Measurements from ENCODE around the gene MARCOL. TPM values are rescaled to one million over a fixed set of nuclear protein-coding genes. Genes with fewer than 3 reads are reported as not detected.
"Not testable (repeated sequence)": the region's sequence is repeated elsewhere in the genome, so short reads cannot be mapped to it uniquely, and the experiment has no call there.

MARCOL gene
- polyA plus RNA-seq, 1 of the 3 experiments (the other 2 are of a cell fraction), result not detected

GRCh38 chr5:148275129-148275528, 36.8 kb downstream of the MARCOL start:
- H3K9me3 ChIP-seq, POLR2A ChIA-PET, H3K9ac ChIP-seq: not testable (repeated sequence)

GRCh38 chr5:148280893-148281292, 42.6 kb downstream of the MARCOL start:
- H3K79me2 ChIP-seq (ENCODE audit: insufficient read depth); H3K36me3 ChIP-seq (replicated peaks in 1 of 2; ENCODE audit: control insufficient read depth in 1 of 2, insufficient read depth in 2 of 2, low read length in 1 of 2); H2AFZ ChIP-seq (ENCODE audit: low read depth); H3K27me3 ChIP-seq (ENCODE audit: insufficient read depth); H3K9me2 ChIP-seq; H3F3A ChIP-seq (replicated peaks; ENCODE audit: insufficient read depth); H3K9ac ChIP-seq; POLR2A ChIA-PET; H3K4me1 ChIP-seq (ENCODE audit: control insufficient read depth in 1 of 2, insufficient read depth in 2 of 2, low read depth in 1 of 2, low read length in 1 of 2); H3K4me2 ChIP-seq; H3K9me3 ChIP-seq; H3K27ac ChIP-seq (ENCODE audit: low read depth in 2 of 2, low read length in 1 of 2); DNase-seq; H3K4me3 ChIP-seq (ENCODE audit: low read depth in 2 of 2, low read length in 1 of 2); H4K20me1 ChIP-seq (ENCODE audit: insufficient read depth): not testable (repeated sequence)
- WGBS (ENCODE audit: low lambda C conversion rate), result 13% methylated on average over 4 of the region's 5 CpGs
- CTCF ChIA-PET, result interaction anchor here (0.8 kb wide), 1 partner anchor 89 kb away, joined by 3 read pairs; no protein-coding TSS in a partner anchor

More at GRCh38 chr5:148275129-148275528, 36.8 kb downstream of the MARCOL start:
- H4K20me1 ChIP-seq (ENCODE audit: insufficient read depth); H3F3A ChIP-seq (replicated peaks; ENCODE audit: insufficient read depth); H3K27ac ChIP-seq (ENCODE audit: low read depth in 2 of 2, low read length in 1 of 2); H3K4me1 ChIP-seq (ENCODE audit: control insufficient read depth in 1 of 2, insufficient read depth in 2 of 2, low read depth in 1 of 2, low read length in 1 of 2); H3K27me3 ChIP-seq (ENCODE audit: insufficient read depth); H3K9me2 ChIP-seq; DNase-seq; H3K36me3 ChIP-seq (replicated peaks in 1 of 2; ENCODE audit: control insufficient read depth in 1 of 2, insufficient read depth in 2 of 2, low read length in 1 of 2); H2AFZ ChIP-seq (ENCODE audit: low read depth); H3K4me2 ChIP-seq; H3K4me3 ChIP-seq (ENCODE audit: low read depth in 2 of 2, low read length in 1 of 2); H3K79me2 ChIP-seq (ENCODE audit: insufficient read depth): not testable (repeated sequence)
- CTCF ChIA-PET, result interaction anchor here (1.4 kb wide), 1 partner anchor 458 kb away, joined by 3 read pairs; no protein-coding TSS in a partner anchor
- WGBS (ENCODE audit: low lambda C conversion rate), result 45% methylated on average over 2 of the region's 2 CpGs

- DNase-seq; H3K4me2 ChIP-seq; H3F3A ChIP-seq (replicated peaks; ENCODE audit: insufficient read depth); H3K4me3 ChIP-seq (ENCODE audit: low read depth in 2 of 2, low read length in 1 of 2); H2AFZ ChIP-seq (ENCODE audit: low read depth); H3K79me2 ChIP-seq (ENCODE audit: insufficient read depth); POLR2A ChIA-PET; H3K27me3 ChIP-seq (ENCODE audit: insufficient read depth); H3K4me1 ChIP-seq (ENCODE audit: control insufficient read depth in 1 of 2, insufficient read depth in 2 of 2, low read depth in 1 of 2, low read length in 1 of 2); H3K27ac ChIP-seq (ENCODE audit: low read depth in 2 of 2, low read length in 1 of 2); H3K9me3 ChIP-seq; H4K20me1 ChIP-seq (ENCODE audit: insufficient read depth); H3K9me2 ChIP-seq; H3K9ac ChIP-seq; H3K36me3 ChIP-seq (replicated peaks in 1 of 2; ENCODE audit: control insufficient read depth in 1 of 2, insufficient read depth in 2 of 2, low read length in 1 of 2): not testable (repeated sequence)
- CTCF ChIA-PET, result interaction anchor here (0.8 to 1.7 kb wide), 2 partner anchors 89 to 507 kb away, joined by 3 read pairs; no protein-coding TSS in a partner anchor
- whole genome bisulfite sequencing (ENCODE audit: low lambda C conversion rate), result 53% methylated on average over 4 of the region's 4 CpGs
Observed at GRCh38 chr5:148281336-148281735, 43.0 kb downstream of the MARCOL start.

- peak; percentile 16 for DNase-seq
- Histone ChIP-seq H3K9ac (no peak overlapping the region), H3F3A (replicated peaks; ENCODE audit: insufficient read depth) (no peaks in the 10 kb centered on the region), H4K20me1 (ENCODE audit: insufficient read depth) (no peaks in the 10 kb centered on the region), H3K27me3 (ENCODE audit: insufficient read depth) (no peaks in the 10 kb centered on the region), H3K9me2 (no peaks in the 10 kb centered on the region), H3K4me3 (ENCODE audit: low read depth in 2 of 2, low read length in 1 of 2) (no peak overlapping the region), H3K4me2 (no peak overlapping the region), H3K36me3 (replicated peaks in 1 of 2; ENCODE audit: control insufficient read depth in 1 of 2, insufficient read depth in 2 of 2, low read length in 1 of 2) (no peaks in the 10 kb centered on the region), H3K79me2 (ENCODE audit: insufficient read depth) (no peaks in the 10 kb centered on the region), H3K4me1 (ENCODE audit: control insufficient read depth in 1 of 2, insufficient read depth in 2 of 2, low read depth in 1 of 2, low read length in 1 of 2) (no peaks in the 10 kb centered on the region), H3K27ac (ENCODE audit: low read depth in 2 of 2, low read length in 1 of 2) (no peak overlapping the region), H3K9me3 (no peaks in the 10 kb centered on the region), H2AFZ (ENCODE audit: low read depth) (no peak overlapping the region)
- WGBS (ENCODE audit: low lambda C conversion rate), result 34% methylated on average over 6 of the region's 6 CpGs
- TF ChIP-seq EZH2phosphoT487 (IDR thresholded peaks at IDR 0.05; ENCODE audit: borderline replicate concordance, low read depth), result no peak
- TF ChIP-seq MEF2A (IDR thresholded peaks at IDR 0.05; ENCODE audit: borderline replicate concordance, low read depth), result no peak
- peak; percentile 46; the same call in 1 of the 2 replicates for TF ChIP-seq SMC3 (IDR thresholded peaks at IDR 0.05; ENCODE audit: low read depth, low read length)
- TF ChIP-seq FOSL2 (IDR thresholded peaks at IDR 0.05; ENCODE audit: borderline replicate concordance, low read depth), result no peak
- TF ChIP-seq RAD21 (IDR thresholded peaks at IDR 0.05; ENCODE audit: low read length), result peak; percentile 71
- TF ChIP-seq CTCF (IDR thresholded peaks at IDR 0.05), result peak; percentile 54
- no peak for TF ChIP-seq NFIC (IDR thresholded peaks at IDR 0.05; ENCODE audit: borderline replicate concordance)
- no peak for TF ChIP-seq USF1 (IDR thresholded peaks at IDR 0.05; ENCODE audit: borderline replicate concordance, low read depth)
- ChIA-PET CTCF (interaction anchor here (0.8 to 3.8 kb wide), 14 partner anchors 10 to 443 kb away, joined by 3 to 31 read pairs (median 4); no protein-coding TSS in a partner anchor), POLR2A (no interaction called here)
Observed at GRCh38 chr5:148290271-148291195, 52.2 kb downstream of the MARCOL start.
